Esophagus squamous epithelium (tissue), 4 donors: ENCODE measurements around the gene OSBPL8.

ENCODE experiments used
- POLR2A ChIP-seq, 4 donors: fragments of 450-650 bp; IDR thresholded peaks; one replicate each; pipeline ENCODE4 v1.6.1; 2017; ENCODE audit warnings: antibody characterized with exemption in 4 of 4, mild to moderate bottlenecking in 4 of 4, moderate library complexity in 3 of 4
- TF ChIP-seq, protein P1 (sequence below), 6 experiments: fragments of 450-650 bp in 4 of 6; fragments of 200-600 bp in 2 of 6; sonication (generic) in 2 of 6; IDR thresholded peaks; one replicate each; pipeline ENCODE4 v1.5.1; 2016 to 2019; ENCODE audit warnings: antibody characterized with exemption in 6 of 6, mild to moderate bottlenecking in 4 of 6, moderate library complexity in 4 of 6

DNA sequence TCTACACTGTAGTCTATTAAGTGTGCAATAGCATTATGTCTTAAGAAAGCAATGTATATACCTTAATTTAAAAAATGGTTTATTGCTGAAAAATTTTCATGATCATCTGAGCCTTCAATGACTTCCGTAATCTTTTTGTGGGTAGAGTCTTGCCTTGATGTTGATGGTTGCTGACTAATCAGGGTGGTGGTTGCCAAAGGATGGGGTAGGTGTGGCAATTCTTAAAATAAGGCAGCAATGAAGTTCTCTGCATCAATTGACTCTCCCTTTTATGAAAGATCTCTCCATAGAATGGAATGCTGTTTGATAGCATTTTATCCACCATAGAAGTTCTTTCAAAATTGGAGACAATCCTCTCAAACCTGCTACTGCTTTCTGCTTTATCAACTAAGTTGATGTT lies 252.5 kb downstream of the OSBPL8 start:
- TF ChIP-seq, protein P1, sequence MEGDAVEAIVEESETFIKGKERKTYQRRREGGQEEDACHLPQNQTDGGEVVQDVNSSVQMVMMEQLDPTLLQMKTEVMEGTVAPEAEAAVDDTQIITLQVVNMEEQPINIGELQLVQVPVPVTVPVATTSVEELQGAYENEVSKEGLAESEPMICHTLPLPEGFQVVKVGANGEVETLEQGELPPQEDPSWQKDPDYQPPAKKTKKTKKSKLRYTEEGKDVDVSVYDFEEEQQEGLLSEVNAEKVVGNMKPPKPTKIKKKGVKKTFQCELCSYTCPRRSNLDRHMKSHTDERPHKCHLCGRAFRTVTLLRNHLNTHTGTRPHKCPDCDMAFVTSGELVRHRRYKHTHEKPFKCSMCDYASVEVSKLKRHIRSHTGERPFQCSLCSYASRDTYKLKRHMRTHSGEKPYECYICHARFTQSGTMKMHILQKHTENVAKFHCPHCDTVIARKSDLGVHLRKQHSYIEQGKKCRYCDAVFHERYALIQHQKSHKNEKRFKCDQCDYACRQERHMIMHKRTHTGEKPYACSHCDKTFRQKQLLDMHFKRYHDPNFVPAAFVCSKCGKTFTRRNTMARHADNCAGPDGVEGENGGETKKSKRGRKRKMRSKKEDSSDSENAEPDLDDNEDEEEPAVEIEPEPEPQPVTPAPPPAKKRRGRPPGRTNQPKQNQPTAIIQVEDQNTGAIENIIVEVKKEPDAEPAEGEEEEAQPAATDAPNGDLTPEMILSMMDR (IDR thresholded peaks at IDR 0.05) = no peak
- TF ChIP-seq POLR2A (IDR thresholded peaks at IDR 0.05) = no peak
